Measurements from ENCODE around the gene HSPA1L. TPM values are rescaled to one million over a fixed set of nuclear protein-coding genes. Genes with fewer than 3 reads are reported as not detected.
A peak's percentile ranks its signal among the peaks of the same experiment; 100 is the strongest.
"Not testable (repeated sequence)": the region's sequence is repeated elsewhere in the genome, so short reads cannot be mapped to it uniquely, and the experiment has no call there.

Gene HSPA1L
- total RNA-seq: 5.7 TPM

GRCh38 chr6:31815025-31815838 is at the start of gene HSPA1L, which contains the start of gene HSPA1A:
TSS of gene HSPA1L (minus strand) at chr6:31815283. CDS start at chr6:31811972, 3,311 bp downstream.
TSS of gene HSPA1A (plus strand) at chr6:31815543. CDS start at chr6:31815757, 214 bp downstream.
- FAIRE-seq (peak; percentile 91), DNase-seq (ENCODE audit: low spot score in 2 of 2) (peak; percentile 87 to 92)

GRCh38 chr6:31864818-31865204 is 49.7 kb upstream of the HSPA1L start:
- no peak for FAIRE-seq
- DNase-seq (ENCODE audit: low spot score in 2 of 2): no peak

- not testable (repeated sequence) for FAIRE-seq; DNase-seq (ENCODE audit: low spot score in 2 of 2)
Observed at GRCh38 chr6:31864123-31864562, 49.1 kb upstream of the HSPA1L start.

GRCh38 chr6:31862344-31863235 is 47.5 kb upstream of the HSPA1L start, which contains the start of gene NEU1:
TSS of gene NEU1 (minus strand) at chr6:31862821. CDS start at chr6:31862776, 45 bp downstream.
- FAIRE-seq: peak; percentile 99
- peak; percentile 98 to 99 for DNase-seq (ENCODE audit: low spot score in 2 of 2)

- no peak for DNase-seq (ENCODE audit: low spot score in 2 of 2)
- no peak for FAIRE-seq
Observed at GRCh38 chr6:31861919-31862343, 46.8 kb upstream of the HSPA1L start.

- DNase-seq (ENCODE audit: low spot score in 2 of 2): no peak
- FAIRE-seq: no peak
Observed at GRCh38 chr6:31861150-31861549, 46.1 kb upstream of the HSPA1L start.

GRCh38 chr6:31860349-31860748 is 45.3 kb upstream of the HSPA1L start:
- DNase-seq (ENCODE audit: low spot score in 2 of 2) (no peak), FAIRE-seq (no peak)

GRCh38 chr6:31859923-31860322 is 44.8 kb upstream of the HSPA1L start:
- FAIRE-seq (no peak), DNase-seq (ENCODE audit: low spot score in 2 of 2) (no peak)

- no peak for DNase-seq (ENCODE audit: low spot score in 2 of 2)
- no peak for FAIRE-seq
Observed at GRCh38 chr6:31858707-31859106, 43.6 kb upstream of the HSPA1L start.

GRCh38 chr6:31857774-31858173 is 42.7 kb upstream of the HSPA1L start:
- not testable (repeated sequence) for DNase-seq (ENCODE audit: low spot score in 2 of 2); FAIRE-seq

GRCh38 chr6:31851980-31852718 is 37.1 kb upstream of the HSPA1L start:
- not testable (repeated sequence) for DNase-seq (ENCODE audit: low spot score in 2 of 2); FAIRE-seq

GRCh38 chr6:31851485-31851832 is 36.4 kb upstream of the HSPA1L start:
- FAIRE-seq (no peak), DNase-seq (ENCODE audit: low spot score in 2 of 2) (no peak)

GRCh38 chr6:31850765-31851484 is 35.8 kb upstream of the HSPA1L start:
- DNase-seq (ENCODE audit: low spot score in 2 of 2): no peak
- FAIRE-seq: no peak

- DNase-seq (ENCODE audit: low spot score in 2 of 2) (no peak), FAIRE-seq (no peak)
Observed at GRCh38 chr6:31847276-31847978, 32.3 kb upstream of the HSPA1L start.

- DNase-seq (ENCODE audit: low spot score in 2 of 2): no peak
- FAIRE-seq: no peak
Observed at GRCh38 chr6:31844507-31844906, 29.4 kb upstream of the HSPA1L start.

GRCh38 chr6:31842053-31842452 is 27.0 kb upstream of the HSPA1L start:
- FAIRE-seq: no peak

GRCh38 chr6:31839779-31840126 is 24.7 kb upstream of the HSPA1L start:
- not testable (repeated sequence) for FAIRE-seq; DNase-seq (ENCODE audit: low spot score in 2 of 2)

More at GRCh38 chr6:31842053-31842452, 27.0 kb upstream of the HSPA1L start:
- no peak for DNase-seq (ENCODE audit: low spot score in 2 of 2)

- DNase-seq (ENCODE audit: low spot score in 2 of 2): no peak
- no peak for FAIRE-seq
Observed at GRCh38 chr6:31838968-31839367, 23.9 kb upstream of the HSPA1L start.

GRCh38 chr6:31838114-31838553 is 23.1 kb upstream of the HSPA1L start:
- not testable (repeated sequence) for DNase-seq (ENCODE audit: low spot score in 2 of 2); FAIRE-seq
